GM21717 (cell line): ENCODE measurements around the gene YEATS2.
"Not testable (repeated sequence)": the region's sequence is repeated elsewhere in the genome, so short reads cannot be mapped to it uniquely, and the experiment has no call there.

Experiments
- ATAC-seq: cut with Tn5 transposase; IDR thresholded peaks from one replicate; pipeline ENCODE4 v1.9.1; 2021; ENCODE audit warnings: mild to moderate bottlenecking, moderate library complexity; ENCODE audit not compliant: unreplicated experiment

Gene YEATS2

GRCh38 chr3:183711516-183711915 is 13.9 kb downstream of the YEATS2 start:
- ATAC-seq = no peak

DNA sequence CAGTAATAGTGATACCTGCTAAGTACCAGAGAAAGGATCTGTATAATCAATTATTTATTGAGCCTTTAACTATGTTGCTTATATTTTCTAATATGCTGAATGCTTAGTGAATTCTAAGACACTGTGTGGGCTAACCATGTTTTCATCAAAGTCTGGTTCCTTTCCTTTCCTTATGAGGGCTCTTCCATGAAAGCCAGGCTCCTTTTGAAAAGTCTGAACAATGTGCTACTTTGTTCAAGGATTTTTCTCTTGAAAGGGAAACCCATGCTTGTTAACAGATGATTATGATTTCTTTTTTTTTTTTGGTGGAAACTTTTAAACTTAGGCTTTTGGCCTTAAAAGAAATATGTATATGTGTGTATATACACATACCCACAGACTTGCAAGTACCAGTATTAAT is 17.0 kb downstream of the YEATS2 start:
- no peak for ATAC-seq

GRCh38 chr3:183718012-183718411 is 20.4 kb downstream of the YEATS2 start:
- ATAC-seq = no peak

- ATAC-seq = no peak
These were observed 27.8 kb downstream of the YEATS2 start for GRCh38 chr3:183725387-183725786.

DNA sequence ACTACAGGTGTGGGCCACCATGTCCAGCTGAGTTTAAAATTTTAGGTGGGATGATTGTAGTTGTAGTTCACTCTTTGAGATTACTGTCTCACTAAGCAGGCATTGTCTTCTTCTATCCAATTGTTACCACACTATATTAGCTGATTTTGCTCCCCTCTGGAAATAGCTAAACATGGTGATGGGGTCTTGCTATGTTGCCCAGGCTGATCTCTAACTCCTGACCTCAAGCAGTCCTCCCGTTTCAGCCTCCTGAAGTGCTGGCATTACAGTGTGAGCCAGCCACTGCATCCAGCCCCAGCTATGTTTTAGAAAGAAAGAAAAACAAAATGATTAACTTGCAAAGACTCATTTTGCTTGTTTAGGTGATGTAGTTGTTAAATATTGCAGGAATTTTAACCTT is 30.6 kb downstream of the YEATS2 start:
- no peak for ATAC-seq

DNA sequence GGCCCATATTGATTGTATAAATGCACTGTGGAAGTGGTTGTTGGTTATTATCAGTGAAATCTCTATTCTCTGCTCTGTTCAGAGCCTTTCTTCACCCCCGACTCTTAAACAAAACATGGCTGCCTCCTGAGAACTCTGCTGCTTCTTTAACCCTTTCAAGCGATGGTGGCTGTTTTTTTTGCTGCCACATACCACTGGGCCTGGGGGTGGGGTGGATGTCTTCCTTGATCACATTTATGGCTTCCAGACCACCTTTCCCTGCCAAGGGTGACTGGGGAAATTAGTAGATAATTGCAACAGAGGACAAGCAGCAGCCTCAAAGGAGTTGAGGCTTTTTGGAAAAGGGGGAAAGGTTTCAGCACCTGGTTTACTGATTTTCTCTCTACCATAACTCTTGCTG is 32.8 kb downstream of the YEATS2 start:
- no peak for ATAC-seq

DNA sequence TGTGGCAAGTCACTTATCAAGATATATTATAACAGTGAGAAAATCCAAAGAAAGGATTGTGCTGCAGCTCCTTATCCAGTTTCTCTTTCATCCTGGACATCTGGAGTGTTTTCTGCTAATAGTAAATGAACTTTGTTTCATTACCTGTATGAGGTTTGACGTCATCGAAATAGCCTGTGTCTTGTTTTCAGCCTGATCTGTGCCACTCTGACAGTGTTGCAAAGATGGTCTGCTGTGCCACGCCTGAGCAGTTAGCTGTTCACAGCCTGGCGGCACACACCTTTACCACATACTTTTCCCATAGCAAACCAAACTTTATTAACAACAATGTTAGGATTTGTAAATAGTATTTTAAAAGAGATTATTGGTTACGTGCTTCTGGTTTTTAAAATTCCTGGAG is 34.0 kb downstream of the YEATS2 start:
- no peak for ATAC-seq

DNA sequence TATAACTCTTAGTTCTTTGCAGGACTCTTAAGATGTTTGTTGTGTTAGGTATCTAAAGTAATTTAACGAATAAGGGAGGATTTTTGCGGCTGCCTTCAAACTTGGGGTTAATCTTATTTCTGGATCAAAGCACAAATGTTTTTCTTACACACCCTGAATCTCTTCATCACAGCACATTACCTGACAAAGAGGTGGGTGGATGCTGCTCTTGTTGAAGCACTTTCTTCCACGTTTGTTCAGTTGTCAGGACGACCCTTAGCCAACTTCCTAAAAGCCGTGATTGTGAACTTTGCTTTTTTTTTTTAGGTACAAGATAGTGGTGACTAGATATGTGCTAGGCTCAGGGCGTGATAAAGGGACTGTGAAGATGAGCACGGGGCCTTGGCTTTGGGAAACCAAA is 36.0 kb downstream of the YEATS2 start:
- ATAC-seq = no peak

- ATAC-seq = no peak
These were observed 37.3 kb downstream of the YEATS2 start for GRCh38 chr3:183734750-183735494.

DNA sequence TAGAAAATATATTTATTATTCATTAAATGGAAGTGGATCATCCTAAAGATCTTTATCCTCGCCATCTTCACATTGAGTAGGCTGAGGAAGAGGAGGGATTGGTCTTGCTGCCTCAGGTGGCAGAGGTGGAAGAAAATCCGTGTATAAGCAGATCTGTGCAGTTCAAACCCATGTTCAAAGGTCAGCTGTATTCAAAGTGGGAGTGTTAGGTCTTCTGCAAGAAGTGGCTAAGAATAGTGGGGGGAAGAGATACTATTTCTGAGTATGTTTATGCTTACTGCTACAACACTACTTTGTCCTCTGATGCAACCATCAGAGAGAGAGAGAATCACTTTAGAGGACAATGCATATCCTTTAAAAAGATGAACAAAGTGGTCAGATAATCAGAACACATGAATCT is 39.5 kb downstream of the YEATS2 start:
- ATAC-seq = no peak

- ATAC-seq = not testable (repeated sequence)
These were observed 42.6 kb downstream of the YEATS2 start for GRCh38 chr3:183740154-183740553.

- ATAC-seq = no peak
These were observed 45.6 kb downstream of the YEATS2 start for GRCh38 chr3:183743231-183743630.

DNA sequence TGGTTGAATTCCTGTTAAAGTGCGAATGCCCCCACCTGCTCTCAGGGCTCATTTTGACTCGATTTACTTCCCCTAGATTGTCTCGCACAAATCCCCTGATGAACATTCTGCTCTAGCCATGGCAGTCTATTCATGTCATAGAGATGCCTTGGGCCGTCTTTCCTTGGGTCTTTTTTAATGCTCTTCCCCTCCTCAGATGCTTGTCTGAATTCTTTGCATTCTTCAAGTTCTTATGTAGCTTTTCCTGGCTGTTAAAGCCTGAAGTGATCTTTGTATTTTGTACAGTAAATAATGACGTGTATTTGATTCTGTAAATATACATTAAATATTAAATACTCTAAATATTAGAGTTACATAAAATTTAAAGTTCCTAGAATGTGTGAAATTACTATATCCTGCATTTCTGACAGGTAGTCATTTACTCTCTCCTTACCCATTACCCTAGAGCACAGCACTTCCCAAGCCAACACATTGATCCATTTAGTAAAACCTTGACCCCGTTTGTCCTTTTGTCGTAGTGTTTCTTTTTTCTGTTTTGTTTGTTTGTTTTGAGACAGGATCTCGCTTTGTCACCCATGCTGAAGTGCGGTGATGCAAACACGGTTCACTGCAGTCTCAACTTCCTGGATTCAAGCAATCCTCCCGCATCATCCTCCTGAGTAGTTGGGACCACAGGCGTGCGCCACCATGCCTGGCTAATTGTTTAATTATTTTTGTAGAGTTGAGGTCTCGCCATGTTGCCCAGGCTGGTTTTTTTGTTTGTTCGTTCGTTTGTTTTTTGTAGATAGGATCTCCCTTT is 47.9 kb downstream of the YEATS2 start:
- ATAC-seq = no peak

GRCh38 chr3:183754052-183754451 is 56.5 kb downstream of the YEATS2 start:
- ATAC-seq = no peak

DNA sequence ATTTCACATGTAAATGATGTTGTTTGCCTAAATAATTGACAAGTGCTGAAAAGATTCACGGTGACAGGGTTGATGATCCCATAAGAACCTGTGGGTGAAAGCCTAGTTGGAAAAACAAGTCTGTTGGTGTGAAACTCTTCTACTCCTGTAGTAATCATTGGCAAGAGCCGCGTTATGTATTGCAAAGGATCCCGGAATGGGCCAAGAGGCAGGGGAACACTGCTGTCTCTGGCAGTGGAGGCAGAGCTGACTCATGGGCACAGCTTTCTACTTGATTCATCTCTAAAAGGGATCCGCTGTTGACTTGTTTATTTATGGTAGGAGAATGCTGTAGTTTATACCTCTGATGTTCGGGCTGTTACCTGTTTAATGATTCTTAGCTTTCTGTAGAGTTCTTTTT is 64.7 kb downstream of the YEATS2 start:
- ATAC-seq = no peak

DNA sequence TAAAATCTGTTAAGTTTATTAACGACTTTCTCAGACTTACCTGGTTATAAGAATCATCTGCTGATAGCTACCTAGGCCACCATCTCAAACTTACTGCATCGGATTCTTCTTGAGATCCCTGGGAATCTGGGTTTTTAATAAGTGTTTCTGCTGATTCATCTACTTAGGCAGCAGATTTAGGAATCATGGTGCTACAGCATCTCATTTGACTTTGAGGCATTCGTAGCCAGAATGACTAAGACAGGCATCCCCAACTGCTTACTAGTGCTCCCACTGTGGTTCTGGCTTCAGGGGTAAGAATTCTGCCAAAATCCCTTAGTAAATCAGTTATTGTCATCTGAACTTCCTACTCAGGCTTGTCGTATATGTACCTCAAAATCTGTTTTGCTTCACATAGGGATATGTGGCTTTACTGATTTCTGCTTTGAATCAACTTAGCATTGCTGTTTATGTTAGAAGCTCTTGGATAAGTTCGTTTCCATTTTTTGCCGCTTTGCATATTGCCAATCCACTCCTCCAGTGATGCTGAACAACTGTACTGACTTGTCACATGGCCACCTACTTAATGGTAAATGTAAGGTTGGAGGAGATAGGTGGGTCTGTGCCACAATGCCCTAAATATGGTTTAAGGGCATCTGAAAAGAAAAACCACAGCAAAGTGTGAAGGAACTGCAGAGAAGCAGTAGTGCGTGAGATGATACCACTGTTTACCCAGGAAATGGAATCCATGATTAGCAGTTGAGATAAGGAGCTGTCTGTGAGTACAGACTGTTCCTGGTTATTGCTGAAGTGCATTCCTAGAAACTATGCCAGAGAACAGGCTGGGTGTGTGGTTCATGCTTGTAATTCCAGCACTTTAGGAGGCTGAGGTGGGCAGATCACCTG is 67.5 kb downstream of the YEATS2 start:
- ATAC-seq = no peak

- no peak for ATAC-seq
These were observed 68.5 kb downstream of the YEATS2 start for GRCh38 chr3:183766107-183766506.

DNA sequence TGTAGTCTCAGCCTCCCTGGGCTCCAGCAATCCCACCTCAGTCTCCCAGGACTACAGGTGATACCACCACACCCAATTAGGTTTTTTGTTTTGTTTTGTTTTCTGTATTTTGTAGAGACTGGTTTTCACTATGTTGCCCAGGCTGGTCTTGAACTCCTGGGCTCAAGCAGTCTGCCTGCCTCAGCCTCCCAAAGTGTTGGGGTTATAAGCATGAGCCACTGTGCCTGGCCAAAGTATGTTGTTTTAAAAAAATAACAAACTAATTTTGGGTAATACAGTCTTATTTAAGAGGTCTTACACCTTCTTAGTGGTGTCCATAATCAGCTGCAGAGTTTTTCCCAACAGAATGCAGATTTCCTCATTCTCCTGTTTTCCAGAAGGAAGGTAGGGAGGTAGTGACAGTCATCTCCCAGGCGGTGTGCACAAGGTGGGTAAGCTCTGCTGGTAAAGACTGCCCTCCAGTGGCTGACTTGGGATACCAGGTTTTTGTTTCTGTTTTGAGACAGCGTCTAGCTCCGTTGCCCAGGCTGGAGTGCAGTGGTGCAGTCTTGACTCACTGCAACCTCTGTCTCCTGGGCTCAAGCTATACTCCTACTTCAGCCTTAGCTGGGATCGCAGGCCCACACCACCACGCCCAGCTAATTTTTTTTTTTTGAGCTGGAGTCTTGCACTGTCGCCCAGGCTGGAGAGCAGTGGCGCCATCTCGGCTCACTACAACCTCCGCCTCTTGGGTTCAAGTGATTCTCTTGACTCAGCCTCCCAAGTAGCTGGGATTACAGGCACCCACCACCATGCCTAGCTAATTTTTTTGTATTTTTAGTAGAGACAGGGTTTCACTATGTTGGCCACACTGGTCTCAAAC is 69.4 kb downstream of the YEATS2 start:
- no peak for ATAC-seq

DNA sequence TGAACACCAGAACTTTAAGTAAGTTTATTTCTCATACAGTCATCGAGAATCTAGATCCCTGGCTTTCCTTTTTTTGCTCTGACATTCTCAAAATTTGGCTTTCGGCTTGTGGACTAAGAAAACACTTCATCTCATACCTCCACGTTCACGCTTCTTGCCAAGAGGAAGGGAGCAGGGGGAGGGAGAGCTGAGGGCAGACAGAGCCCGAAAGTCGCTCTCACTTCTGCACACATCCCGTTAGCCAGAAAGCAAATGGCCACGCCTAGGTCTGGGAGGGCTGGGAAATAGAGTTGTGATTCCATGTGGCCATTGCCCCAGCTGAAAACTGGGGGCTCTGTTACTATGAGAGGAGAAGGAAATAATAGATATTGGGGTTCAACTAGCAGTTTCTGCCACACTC is 70.5 kb downstream of the YEATS2 start:
- ATAC-seq = no peak

DNA sequence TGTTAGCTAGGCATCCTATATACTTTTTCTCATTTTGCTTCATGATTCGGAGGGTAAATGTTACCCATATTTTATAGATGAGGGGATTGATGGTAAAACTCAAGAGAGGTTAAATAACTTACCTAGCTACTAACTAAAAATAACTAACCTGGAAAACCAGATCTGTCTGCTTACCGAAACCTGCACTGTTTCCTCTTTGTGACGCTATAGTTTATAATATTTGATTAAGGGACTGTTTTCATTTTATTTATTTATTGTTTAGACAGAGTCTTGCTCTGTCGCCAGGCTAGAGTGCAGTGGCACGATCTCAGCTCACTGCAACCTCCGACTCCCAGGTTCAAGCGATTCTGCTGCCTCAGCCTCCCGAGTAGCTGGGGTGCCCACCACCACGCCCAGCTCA is 71.9 kb downstream of the YEATS2 start:
- ATAC-seq = no peak
